ENCODE results near the gene SDE2. TPM values are rescaled to one million over a fixed set of nuclear protein-coding genes. Genes with fewer than 3 reads are reported as not detected.

The SDE2 gene
- total RNA-seq (10 to 100 TPM; 10.3 to 20.3 (median 13.9) TPM), polyA plus RNA-seq (1 to 10 TPM; 3.1 to 4.7 TPM)
- long read RNA-seq, donor 1, transcript SDE2-201 (7 exons, 3,975 nt): major isoform, 14 of 16 reads
- long read RNA-seq, donor 1, partial matches to known transcripts: 1 of 16 reads
- long read RNA-seq, donor 1, other reads (novel, unspliced or antisense): 1 of 16 reads
- long read RNA-seq, donor 2, transcript SDE2-201 (7 exons, 3,975 nt): major isoform, 15 of 21 reads
- long read RNA-seq, donor 2, partial matches to known transcripts: 1 of 21 reads
- long read RNA-seq, donor 2, other reads (novel, unspliced or antisense): 5 of 21 reads
- long read RNA-seq, donor 3, transcript SDE2-201 (7 exons, 3,975 nt): major isoform, 44 of 67 reads
- long read RNA-seq, donor 3, partial matches to known transcripts: 5 of 67 reads
- long read RNA-seq, donor 3, other reads (novel, unspliced or antisense): 18 of 67 reads

DNA sequence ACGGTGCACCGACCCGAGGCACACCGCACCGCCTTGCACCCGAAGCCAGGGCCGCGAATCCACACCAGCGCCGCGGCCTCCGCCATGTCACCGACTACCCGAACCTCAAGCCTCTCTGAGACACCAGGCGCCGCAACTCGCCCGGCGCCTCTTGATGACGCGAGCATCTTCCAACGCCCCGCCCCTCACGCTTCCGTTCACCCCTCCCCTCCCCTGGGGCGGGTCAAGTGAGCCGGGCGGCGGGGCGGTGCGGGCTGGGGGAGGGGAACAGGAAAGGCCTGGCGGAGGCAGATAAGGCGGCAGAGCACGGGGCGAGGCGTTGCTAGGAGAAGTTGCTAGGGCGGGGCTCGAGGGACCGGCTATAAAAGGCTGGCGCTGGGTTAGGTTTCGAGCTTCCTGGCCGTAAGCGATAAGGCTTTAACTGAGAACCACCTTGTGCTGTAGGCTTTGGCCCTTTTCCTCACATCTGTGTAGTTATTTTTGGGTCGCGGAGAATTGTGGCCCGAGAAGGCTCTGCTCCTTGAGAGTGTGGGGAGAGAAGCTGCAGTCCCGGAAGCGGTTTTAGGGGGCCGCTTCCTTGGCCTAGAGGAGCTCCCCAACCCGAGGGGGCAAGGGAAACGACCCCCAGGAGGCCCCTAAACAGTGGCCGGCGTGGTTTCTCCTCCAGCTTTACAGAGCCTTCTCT is at the start of gene SDE2:
Gene SDE2, minus strand, starts transcription at position 117 of the 685 bp plus-strand sequence. Its CDS starts 31 bp downstream, at position 86.
- intact Hi-C loops (cut with DNase I): loop anchor here in 7 of 10 donors (1.0 to 5.0 kb wide), 8 partner anchors 61 to 123 kb away; partner anchors contain the start of gene H3-3A (in 3 of the 7)
- TF ChIP-seq CTCF (IDR thresholded peaks at IDR 0.05): peak in 2 of 9 donors; percentile 15 to 26
- ATAC-seq (peak; percentile 95 to 99 (median 97)), DNase-seq (peak; percentile 100)
- Histone ChIP-seq H3K27me3 (no peaks in the 10 kb centered on the region), H3K4me1 (peaks cover 13 to 73% (median 61%) of the 10 kb centered on the region in 9 donors), H3K27ac (peak within 1 kb of the TSS; percentile 91 to 100 (median 96)), H3K4me3 (peak within 1 kb of the TSS; percentile 62 to 94 (median 76)), H3K9me3 (no peaks in the 10 kb centered on the region), H3K36me3 (peaks cover 0 to 30% (median 7%) of the 10 kb centered on the region in 9 donors)
- 1% methylated on average over 52 to 53 of the region's 53 CpGs for WGBS, 2 donors

- WGBS, 2 donors: 92 to 96% methylated on average over 1 of the region's 1 CpG
- Histone ChIP-seq H3K36me3 (peaks cover 0 to 16% (median 0%) of the 10 kb centered on the region in 9 donors), H3K9me3 (no peaks in the 10 kb centered on the region), H3K4me1 (peaks cover 0 to 14% (median 0%) of the 10 kb centered on the region in 9 donors), H3K27me3 (no peaks in the 10 kb centered on the region), H3K4me3 (no peak overlapping the region), H3K27ac (no peak overlapping the region)
- intact Hi-C loops (cut with DNase I): no loop called here
- TF ChIP-seq CTCF (IDR thresholded peaks at IDR 0.05): no peak
- DNase-seq (no peak), ATAC-seq (no peak)
Observed at GRCh38 chr1:226048886-226049285, 49.7 kb upstream of the SDE2 start.

DNA sequence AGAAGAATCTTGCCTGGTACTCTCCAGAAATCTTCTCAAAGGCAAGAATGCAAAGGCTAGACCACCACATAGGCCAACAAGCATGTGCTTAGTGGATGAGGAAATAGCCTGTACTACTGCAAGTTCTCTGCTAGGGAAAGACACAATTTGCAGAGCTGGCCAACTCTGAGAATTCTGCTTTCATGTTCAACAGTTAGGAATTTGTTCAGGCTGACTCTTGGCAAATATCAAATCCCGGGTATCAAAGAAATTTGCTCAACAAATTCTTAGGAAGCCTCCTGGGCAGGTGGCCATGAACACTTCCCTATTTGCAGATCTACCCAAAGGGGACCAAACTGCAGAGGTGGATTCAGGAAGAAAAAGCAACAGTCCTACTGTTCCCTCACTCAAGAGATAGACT is 48.4 kb upstream of the SDE2 start:
- ATAC-seq (no peak), DNase-seq (no peak)
- no peak for TF ChIP-seq CTCF (IDR thresholded peaks at IDR 0.05)
- Histone ChIP-seq H3K36me3 (peaks cover 0 to 13% (median 0%) of the 10 kb centered on the region in 9 donors), H3K27me3 (no peaks in the 10 kb centered on the region), H3K27ac (no peak overlapping the region), H3K9me3 (no peaks in the 10 kb centered on the region), H3K4me1 (peaks cover 0 to 23% (median 0%) of the 10 kb centered on the region in 9 donors), H3K4me3 (no peak overlapping the region)
- WGBS, 2 donors: 60 to 63% methylated on average over 1 of the region's 1 CpG
- intact Hi-C loops (cut with DNase I): no loop called here

GRCh38 chr1:226046240-226046639 is 47.1 kb upstream of the SDE2 start:
- WGBS, 2 donors: 89 to 96% methylated on average over 6 of the region's 6 CpGs
- H3K27ac ChIP-seq: no peak overlapping the region
- no peak for ATAC-seq

More at GRCh38 chr1:226046240-226046639, 47.1 kb upstream of the SDE2 start:
- peaks cover 0 to 28% (median 0%) of the 10 kb centered on the region in 9 donors for H3K4me1 ChIP-seq
- intact Hi-C loops (cut with DNase I): no loop called here
- H3K36me3 ChIP-seq: peaks cover 0 to 13% (median 0%) of the 10 kb centered on the region in 9 donors
- no peaks in the 10 kb centered on the region for H3K9me3 ChIP-seq
- no peak for DNase-seq
- no peak for TF ChIP-seq CTCF (IDR thresholded peaks at IDR 0.05)
- H3K27me3 ChIP-seq: no peaks in the 10 kb centered on the region
- H3K4me3 ChIP-seq: no peak overlapping the region
